ENCODE measurements around the gene DUSP1.

The DUSP1 gene

GRCh38 chr5:172772112-172772906, 1.3 kb upstream of the DUSP1 start:
- Histone ChIP-seq H3K9ac (ENCODE audit: low read length) (peak overlapping the region; percentile 98), H3K4me1 (ENCODE audit: control insufficient read depth, insufficient read depth, low read length) (peaks cover 68% of the 10 kb centered on the region), H3K27me3 (ENCODE audit: control insufficient read depth, insufficient read depth, low read length) (no peaks in the 10 kb centered on the region)

GRCh38 chr5:172771439-172772111, 580 bp upstream of the DUSP1 start:
- peaks cover 68% of the 10 kb centered on the region for H3K4me1 ChIP-seq (ENCODE audit: control insufficient read depth, insufficient read depth, low read length)
- H3K36me3 ChIP-seq (ENCODE audit: control insufficient read depth, insufficient read depth, low read length), result peaks cover 24% of the 10 kb centered on the region
- H3K27me3 ChIP-seq (ENCODE audit: control insufficient read depth, insufficient read depth, low read length), result no peaks in the 10 kb centered on the region
- peak overlapping the region; percentile 98 for H3K9ac ChIP-seq (ENCODE audit: low read length)
- no peaks in the 10 kb centered on the region for H3K9me3 ChIP-seq (ENCODE audit: control insufficient read depth, low read length)
- H3K4me3 ChIP-seq (ENCODE audit: low read length), result peak overlapping the region; percentile 48

More at GRCh38 chr5:172772112-172772906, 1.3 kb upstream of the DUSP1 start:
- Histone ChIP-seq H3K36me3 (ENCODE audit: control insufficient read depth, insufficient read depth, low read length) (peaks cover 22% of the 10 kb centered on the region), H3K9me3 (ENCODE audit: control insufficient read depth, low read length) (no peaks in the 10 kb centered on the region), H3K4me3 (ENCODE audit: low read length) (peak overlapping the region; percentile 48)

- Histone ChIP-seq H3K4me3 (ENCODE audit: low read length) (peak overlapping the region; percentile 88), H3K9ac (ENCODE audit: low read length) (peak overlapping the region; percentile 98), H3K36me3 (ENCODE audit: control insufficient read depth, insufficient read depth, low read length) (peaks cover 27% of the 10 kb centered on the region), H3K9me3 (ENCODE audit: control insufficient read depth, low read length) (no peaks in the 10 kb centered on the region), H3K4me1 (ENCODE audit: control insufficient read depth, insufficient read depth, low read length) (peaks cover 76% of the 10 kb centered on the region), H3K27me3 (ENCODE audit: control insufficient read depth, insufficient read depth, low read length) (no peaks in the 10 kb centered on the region)
Measured at GRCh38 chr5:172770374-172770674, 671 bp downstream of the DUSP1 start.

- Histone ChIP-seq H3K4me3 (ENCODE audit: low read length) (peak overlapping the region; percentile 88), H3K4me1 (ENCODE audit: control insufficient read depth, insufficient read depth, low read length) (peaks cover 73% of the 10 kb centered on the region), H3K36me3 (ENCODE audit: control insufficient read depth, insufficient read depth, low read length) (peaks cover 27% of the 10 kb centered on the region), H3K27me3 (ENCODE audit: control insufficient read depth, insufficient read depth, low read length) (no peaks in the 10 kb centered on the region), H3K9me3 (ENCODE audit: control insufficient read depth, low read length) (no peaks in the 10 kb centered on the region), H3K9ac (ENCODE audit: low read length) (peak overlapping the region; percentile 98)
Measured at GRCh38 chr5:172769616-172770373, 1.2 kb downstream of the DUSP1 start.

GRCh38 chr5:172769342-172769615, 1.7 kb downstream of the DUSP1 start:
- Histone ChIP-seq H3K9ac (ENCODE audit: low read length) (peak overlapping the region; percentile 98), H3K36me3 (ENCODE audit: control insufficient read depth, insufficient read depth, low read length) (peaks cover 27% of the 10 kb centered on the region), H3K27me3 (ENCODE audit: control insufficient read depth, insufficient read depth, low read length) (no peaks in the 10 kb centered on the region), H3K4me3 (ENCODE audit: low read length) (peak overlapping the region; percentile 88), H3K9me3 (ENCODE audit: control insufficient read depth, low read length) (no peaks in the 10 kb centered on the region), H3K4me1 (ENCODE audit: control insufficient read depth, insufficient read depth, low read length) (peaks cover 73% of the 10 kb centered on the region)

- Histone ChIP-seq H3K4me3 (ENCODE audit: low read length) (peak overlapping the region; percentile 88), H3K4me1 (ENCODE audit: control insufficient read depth, insufficient read depth, low read length) (peaks cover 71% of the 10 kb centered on the region), H3K9ac (ENCODE audit: low read length) (peak overlapping the region; percentile 98), H3K36me3 (ENCODE audit: control insufficient read depth, insufficient read depth, low read length) (peaks cover 27% of the 10 kb centered on the region), H3K27me3 (ENCODE audit: control insufficient read depth, insufficient read depth, low read length) (no peaks in the 10 kb centered on the region), H3K9me3 (ENCODE audit: control insufficient read depth, low read length) (no peaks in the 10 kb centered on the region)
Measured at GRCh38 chr5:172768573-172769341, 2.2 kb downstream of the DUSP1 start.

GRCh38 chr5:172768098-172768572, 2.9 kb downstream of the DUSP1 start:
- H3K4me1 ChIP-seq (ENCODE audit: control insufficient read depth, insufficient read depth, low read length), result peaks cover 65% of the 10 kb centered on the region
- H3K9me3 ChIP-seq (ENCODE audit: control insufficient read depth, low read length), result no peaks in the 10 kb centered on the region

GRCh38 chr5:172766287-172767108, 4.5 kb downstream of the DUSP1 start:
- Histone ChIP-seq H3K4me1 (ENCODE audit: control insufficient read depth, insufficient read depth, low read length) (peaks cover 49% of the 10 kb centered on the region), H3K27me3 (ENCODE audit: control insufficient read depth, insufficient read depth, low read length) (no peaks in the 10 kb centered on the region), H3K9ac (ENCODE audit: low read length) (peak overlapping the region; percentile 98), H3K9me3 (ENCODE audit: control insufficient read depth, low read length) (no peaks in the 10 kb centered on the region), H3K36me3 (ENCODE audit: control insufficient read depth, insufficient read depth, low read length) (peaks cover 27% of the 10 kb centered on the region), H3K4me3 (ENCODE audit: low read length) (peak overlapping the region; percentile 22)

More at GRCh38 chr5:172768098-172768572, 2.9 kb downstream of the DUSP1 start:
- Histone ChIP-seq H3K27me3 (ENCODE audit: control insufficient read depth, insufficient read depth, low read length) (no peaks in the 10 kb centered on the region), H3K4me3 (ENCODE audit: low read length) (peak overlapping the region; percentile 88), H3K9ac (ENCODE audit: low read length) (peak overlapping the region; percentile 98), H3K36me3 (ENCODE audit: control insufficient read depth, insufficient read depth, low read length) (peaks cover 27% of the 10 kb centered on the region)

GRCh38 chr5:172765766-172766286, 5.2 kb downstream of the DUSP1 start:
- Histone ChIP-seq H3K9ac (ENCODE audit: low read length) (peak overlapping the region; percentile 98), H3K4me3 (ENCODE audit: low read length) (no peak overlapping the region), H3K4me1 (ENCODE audit: control insufficient read depth, insufficient read depth, low read length) (peaks cover 48% of the 10 kb centered on the region)

GRCh38 chr5:172764861-172765765, 5.9 kb downstream of the DUSP1 start:
- Histone ChIP-seq H3K9me3 (ENCODE audit: control insufficient read depth, low read length) (no peaks in the 10 kb centered on the region), H3K36me3 (ENCODE audit: control insufficient read depth, insufficient read depth, low read length) (peaks cover 27% of the 10 kb centered on the region), H3K4me1 (ENCODE audit: control insufficient read depth, insufficient read depth, low read length) (peaks cover 48% of the 10 kb centered on the region), H3K27me3 (ENCODE audit: control insufficient read depth, insufficient read depth, low read length) (no peaks in the 10 kb centered on the region), H3K4me3 (ENCODE audit: low read length) (peak overlapping the region; percentile 10), H3K9ac (ENCODE audit: low read length) (peak overlapping the region; percentile 98)

More at GRCh38 chr5:172765766-172766286, 5.2 kb downstream of the DUSP1 start:
- H3K9me3 ChIP-seq (ENCODE audit: control insufficient read depth, low read length), result no peaks in the 10 kb centered on the region
- peaks cover 27% of the 10 kb centered on the region for H3K36me3 ChIP-seq (ENCODE audit: control insufficient read depth, insufficient read depth, low read length)
- H3K27me3 ChIP-seq (ENCODE audit: control insufficient read depth, insufficient read depth, low read length), result no peaks in the 10 kb centered on the region

Measured in mucosa of stomach (tissue), 1 donor.